Measurements from ENCODE around the gene SYNE4. TPM values are rescaled to one million over a fixed set of nuclear protein-coding genes. Genes with fewer than 3 reads are reported as not detected.

Gene SYNE4
- polyA plus RNA-seq, 1 donor from 2014 or later = 0.19 TPM

DNA sequence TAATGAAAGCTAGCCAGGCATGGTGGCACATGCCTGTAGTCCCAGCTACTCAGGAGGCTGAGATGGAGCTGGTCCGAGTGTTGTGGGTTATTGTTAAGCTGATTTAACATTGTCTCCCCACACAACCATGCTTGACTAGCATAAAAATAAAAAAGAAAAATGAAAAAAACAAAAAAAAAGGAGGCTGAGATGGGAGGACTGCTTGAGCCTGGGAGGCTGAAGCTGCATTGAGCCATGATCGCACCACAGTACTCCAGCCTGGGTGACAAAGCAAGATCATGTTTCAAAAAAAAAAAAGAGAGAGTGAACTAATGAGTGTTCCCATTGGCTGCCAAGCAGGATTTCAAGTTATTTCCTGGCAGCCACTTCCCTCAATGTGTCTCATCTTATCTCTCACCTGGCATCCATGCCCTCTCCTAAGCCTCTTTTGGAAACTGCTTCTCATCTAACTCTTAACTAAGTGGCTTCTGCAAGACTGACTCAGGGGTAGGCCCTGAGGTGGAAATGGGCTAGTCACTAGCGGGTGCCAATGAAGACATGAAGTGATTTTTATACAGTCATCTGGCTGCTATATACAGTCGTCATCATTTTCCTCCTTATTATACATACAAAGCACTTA, 40.6 kb upstream of the SYNE4 start:
- H3K79me2 ChIP-seq (replicated peaks; ENCODE audit: insufficient read depth, low read length) = no peaks in the 10 kb centered on the region

DNA sequence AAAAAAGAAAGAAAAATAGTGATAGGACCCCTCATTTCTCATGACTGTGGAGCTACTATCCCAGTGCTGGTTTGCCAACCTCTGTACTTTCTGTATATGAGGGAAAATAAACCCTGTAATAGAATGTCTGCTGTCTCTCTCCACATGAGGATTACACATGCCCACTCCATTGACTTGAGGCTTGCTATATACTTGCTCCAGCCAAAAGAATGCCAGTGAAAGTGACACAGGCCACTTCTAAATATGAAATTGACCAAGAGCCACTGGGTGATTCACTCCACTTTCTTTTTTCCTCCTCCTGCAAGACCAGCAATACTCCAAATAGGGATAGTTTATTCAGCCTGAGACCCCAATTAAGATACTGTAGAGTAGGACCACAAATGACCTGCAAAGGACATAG, 39.2 kb upstream of the SYNE4 start:
- Histone ChIP-seq H3K4me3 (ENCODE audit: low read length) (no peak overlapping the region), H3K9me2 (ENCODE audit: insufficient read depth, low read length) (no peaks in the 10 kb centered on the region), H3K27ac (ENCODE audit: low read length) (no peak overlapping the region), H3K9ac (ENCODE audit: low read length) (no peak overlapping the region), H3K9me3 (ENCODE audit: low read length) (no peaks in the 10 kb centered on the region), H3K4me2 (ENCODE audit: low read length) (no peak overlapping the region), H3F3A (ENCODE audit: insufficient read depth, low read length, poor library complexity, severe bottlenecking) (no peaks in the 10 kb centered on the region), H3K79me2 (replicated peaks; ENCODE audit: insufficient read depth, low read length) (no peaks in the 10 kb centered on the region), H3K36me3 (ENCODE audit: insufficient read depth, low read length) (no peaks in the 10 kb centered on the region), H2AFZ (ENCODE audit: low read depth, low read length) (no peak overlapping the region), H4K20me1 (ENCODE audit: insufficient read depth) (no peaks in the 10 kb centered on the region), H3K27me3 (ENCODE audit: insufficient read depth, low read depth, low read length) (no peaks in the 10 kb centered on the region)
- TF ChIP-seq RAD21 (conservative IDR thresholded peaks at IDR 0.05) (no peak), EP300 (conservative IDR thresholded peaks at IDR 0.05; ENCODE audit: poor library complexity, severe bottlenecking) (no peak), MXI1 (conservative IDR thresholded peaks at IDR 0.05; ENCODE audit: poor library complexity, severe bottlenecking) (no peak), SMC3 (conservative IDR thresholded peaks at IDR 0.05; ENCODE audit: poor library complexity) (no peak), EZH2 (IDR thresholded peaks at IDR 0.05; ENCODE audit: borderline replicate concordance, insufficient read depth, low read length, poor library complexity, severe bottlenecking) (no peak), TAF1 (IDR thresholded peaks at IDR 0.05; ENCODE audit: low read depth) (no peak), POLR2AphosphoS5 (IDR thresholded peaks at IDR 0.05) (no peak)
- TF ChIP-seq, protein P1, sequence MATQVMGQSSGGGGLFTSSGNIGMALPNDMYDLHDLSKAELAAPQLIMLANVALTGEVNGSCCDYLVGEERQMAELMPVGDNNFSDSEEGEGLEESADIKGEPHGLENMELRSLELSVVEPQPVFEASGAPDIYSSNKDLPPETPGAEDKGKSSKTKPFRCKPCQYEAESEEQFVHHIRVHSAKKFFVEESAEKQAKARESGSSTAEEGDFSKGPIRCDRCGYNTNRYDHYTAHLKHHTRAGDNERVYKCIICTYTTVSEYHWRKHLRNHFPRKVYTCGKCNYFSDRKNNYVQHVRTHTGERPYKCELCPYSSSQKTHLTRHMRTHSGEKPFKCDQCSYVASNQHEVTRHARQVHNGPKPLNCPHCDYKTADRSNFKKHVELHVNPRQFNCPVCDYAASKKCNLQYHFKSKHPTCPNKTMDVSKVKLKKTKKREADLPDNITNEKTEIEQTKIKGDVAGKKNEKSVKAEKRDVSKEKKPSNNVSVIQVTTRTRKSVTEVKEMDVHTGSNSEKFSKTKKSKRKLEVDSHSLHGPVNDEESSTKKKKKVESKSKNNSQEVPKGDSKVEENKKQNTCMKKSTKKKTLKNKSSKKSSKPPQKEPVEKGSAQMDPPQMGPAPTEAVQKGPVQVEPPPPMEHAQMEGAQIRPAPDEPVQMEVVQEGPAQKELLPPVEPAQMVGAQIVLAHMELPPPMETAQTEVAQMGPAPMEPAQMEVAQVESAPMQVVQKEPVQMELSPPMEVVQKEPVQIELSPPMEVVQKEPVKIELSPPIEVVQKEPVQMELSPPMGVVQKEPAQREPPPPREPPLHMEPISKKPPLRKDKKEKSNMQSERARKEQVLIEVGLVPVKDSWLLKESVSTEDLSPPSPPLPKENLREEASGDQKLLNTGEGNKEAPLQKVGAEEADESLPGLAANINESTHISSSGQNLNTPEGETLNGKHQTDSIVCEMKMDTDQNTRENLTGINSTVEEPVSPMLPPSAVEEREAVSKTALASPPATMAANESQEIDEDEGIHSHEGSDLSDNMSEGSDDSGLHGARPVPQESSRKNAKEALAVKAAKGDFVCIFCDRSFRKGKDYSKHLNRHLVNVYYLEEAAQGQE (IDR thresholded peaks at IDR 0.05; ENCODE audit: borderline replicate concordance) = no peak
- TF ChIP-seq, protein P2, sequence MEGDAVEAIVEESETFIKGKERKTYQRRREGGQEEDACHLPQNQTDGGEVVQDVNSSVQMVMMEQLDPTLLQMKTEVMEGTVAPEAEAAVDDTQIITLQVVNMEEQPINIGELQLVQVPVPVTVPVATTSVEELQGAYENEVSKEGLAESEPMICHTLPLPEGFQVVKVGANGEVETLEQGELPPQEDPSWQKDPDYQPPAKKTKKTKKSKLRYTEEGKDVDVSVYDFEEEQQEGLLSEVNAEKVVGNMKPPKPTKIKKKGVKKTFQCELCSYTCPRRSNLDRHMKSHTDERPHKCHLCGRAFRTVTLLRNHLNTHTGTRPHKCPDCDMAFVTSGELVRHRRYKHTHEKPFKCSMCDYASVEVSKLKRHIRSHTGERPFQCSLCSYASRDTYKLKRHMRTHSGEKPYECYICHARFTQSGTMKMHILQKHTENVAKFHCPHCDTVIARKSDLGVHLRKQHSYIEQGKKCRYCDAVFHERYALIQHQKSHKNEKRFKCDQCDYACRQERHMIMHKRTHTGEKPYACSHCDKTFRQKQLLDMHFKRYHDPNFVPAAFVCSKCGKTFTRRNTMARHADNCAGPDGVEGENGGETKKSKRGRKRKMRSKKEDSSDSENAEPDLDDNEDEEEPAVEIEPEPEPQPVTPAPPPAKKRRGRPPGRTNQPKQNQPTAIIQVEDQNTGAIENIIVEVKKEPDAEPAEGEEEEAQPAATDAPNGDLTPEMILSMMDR (IDR thresholded peaks at IDR 0.05; ENCODE audit: poor library complexity, severe bottlenecking) = no peak

More for the DNA sequence above, 40.6 kb upstream of the SYNE4 start:
- Histone ChIP-seq H2AFZ (ENCODE audit: low read depth, low read length) (no peak overlapping the region), H3K9me3 (ENCODE audit: low read length) (no peaks in the 10 kb centered on the region), H3K9ac (ENCODE audit: low read length) (no peak overlapping the region), H3K27me3 (ENCODE audit: insufficient read depth, low read depth, low read length) (no peaks in the 10 kb centered on the region), H3K4me3 (ENCODE audit: low read length) (no peak overlapping the region), H3F3A (ENCODE audit: insufficient read depth, low read length, poor library complexity, severe bottlenecking) (no peaks in the 10 kb centered on the region), H3K36me3 (ENCODE audit: insufficient read depth, low read length) (no peaks in the 10 kb centered on the region), H3K9me2 (ENCODE audit: insufficient read depth, low read length) (no peaks in the 10 kb centered on the region), H3K4me2 (ENCODE audit: low read length) (no peak overlapping the region), H3K27ac (ENCODE audit: low read length) (no peak overlapping the region), H4K20me1 (ENCODE audit: insufficient read depth) (no peaks in the 10 kb centered on the region)
- TF ChIP-seq, protein P2 (IDR thresholded peaks at IDR 0.05; ENCODE audit: poor library complexity, severe bottlenecking) = no peak
- no peak for TF ChIP-seq SMC3 (conservative IDR thresholded peaks at IDR 0.05; ENCODE audit: poor library complexity)
- no peak for TF ChIP-seq MXI1 (conservative IDR thresholded peaks at IDR 0.05; ENCODE audit: poor library complexity, severe bottlenecking)

Measured in neural cell (in vitro differentiated cells).